ENCODE data around the gene GABARAPL1. TPM values are rescaled to one million over a fixed set of nuclear protein-coding genes. Genes with fewer than 3 reads are reported as not detected.

The GABARAPL1 gene
- total RNA-seq, 6 donors from 2014 or later = 88.9 to 114 (median 97.9) TPM

GRCh38 chr12:10170216-10170615, 42.5 kb upstream of the GABARAPL1 start:
- DNase-seq = no peak
- Histone ChIP-seq H3K4me1 (peaks cover 0 to 8% (median 1%) of the 10 kb centered on the region in 4 donors), H3K27me3 (no peaks in the 10 kb centered on the region), H3K4me3 (peak overlapping the region in 1 of 4 donors; percentile 16), H3K27ac (peak overlapping the region in 1 of 4 donors; percentile 12), H3K36me3 (no peaks in the 10 kb centered on the region), H3K9me3 (no peaks in the 10 kb centered on the region)
- ATAC-seq (ENCODE audit: low FRiP score in 2 of 2) = no peak
- WGBS, 2 donors = 71 to 83% methylated on average over 5 of the region's 5 CpGs
- no peak for TF ChIP-seq EP300 (IDR thresholded peaks at IDR 0.05)
- TF ChIP-seq CTCF (IDR thresholded peaks at IDR 0.05) = no peak
- TF ChIP-seq POLR2A (IDR thresholded peaks at IDR 0.05) = no peak

DNA sequence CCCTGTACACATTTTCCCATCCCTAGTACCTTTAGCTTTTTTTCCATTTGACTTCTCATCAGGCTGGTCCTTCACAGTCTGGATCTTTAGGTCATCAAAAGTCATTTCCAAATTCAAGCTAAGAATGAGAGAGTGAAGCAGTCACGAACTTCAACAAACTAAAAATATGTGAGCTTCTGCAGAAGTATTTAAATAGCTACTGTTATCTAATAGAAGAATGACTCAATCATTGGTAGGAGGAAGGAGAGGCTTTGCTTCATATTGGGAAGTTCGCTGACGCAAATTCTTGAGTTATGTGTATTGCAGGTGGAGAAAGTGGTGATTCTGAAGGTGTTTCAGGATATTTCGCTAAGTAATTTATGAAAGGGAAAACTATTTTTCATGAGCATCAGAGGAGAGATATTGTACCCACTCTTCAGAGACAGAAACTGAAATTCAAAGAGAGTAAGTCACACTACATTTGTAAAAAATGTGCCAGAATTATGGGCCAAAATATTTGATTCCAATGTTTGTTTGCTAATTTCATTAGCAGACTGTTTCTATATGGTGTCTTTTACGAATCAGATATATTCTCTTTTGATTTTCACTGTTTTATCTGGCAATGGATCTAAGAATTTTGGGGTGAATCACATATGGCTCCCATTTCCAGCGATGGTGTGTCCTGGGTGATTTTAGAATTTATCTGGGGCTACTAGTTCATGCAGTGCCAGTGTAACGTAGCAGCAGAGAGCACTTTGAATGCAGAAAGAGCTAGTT, 40.5 kb upstream of the GABARAPL1 start, which contains the start of gene OLR1:
OLR1 (minus strand) TSS at position 160 of the 756 bp plus-strand sequence; CDS start at position 105, 55 bp downstream.
- Histone ChIP-seq H3K27ac (no peak within 1 kb of the TSS), H3K9me3 (no peaks in the 10 kb centered on the region), H3K36me3 (no peaks in the 10 kb centered on the region), H3K4me3 (peak within 1 kb of the TSS in 1 of 4 donors; percentile 16), H3K27me3 (no peaks in the 10 kb centered on the region), H3K4me1 (peaks cover 0 to 8% (median 0%) of the 10 kb centered on the region in 4 donors)
- no peak for DNase-seq
- TF ChIP-seq POLR2A (IDR thresholded peaks at IDR 0.05) = peak in 1 of 4 donors; percentile 71
- no peak for TF ChIP-seq CTCF (IDR thresholded peaks at IDR 0.05)
- WGBS, 2 donors = 56 to 73% methylated on average over 7 of the region's 7 CpGs
- ATAC-seq (ENCODE audit: low FRiP score in 2 of 2) = no peak

DNA sequence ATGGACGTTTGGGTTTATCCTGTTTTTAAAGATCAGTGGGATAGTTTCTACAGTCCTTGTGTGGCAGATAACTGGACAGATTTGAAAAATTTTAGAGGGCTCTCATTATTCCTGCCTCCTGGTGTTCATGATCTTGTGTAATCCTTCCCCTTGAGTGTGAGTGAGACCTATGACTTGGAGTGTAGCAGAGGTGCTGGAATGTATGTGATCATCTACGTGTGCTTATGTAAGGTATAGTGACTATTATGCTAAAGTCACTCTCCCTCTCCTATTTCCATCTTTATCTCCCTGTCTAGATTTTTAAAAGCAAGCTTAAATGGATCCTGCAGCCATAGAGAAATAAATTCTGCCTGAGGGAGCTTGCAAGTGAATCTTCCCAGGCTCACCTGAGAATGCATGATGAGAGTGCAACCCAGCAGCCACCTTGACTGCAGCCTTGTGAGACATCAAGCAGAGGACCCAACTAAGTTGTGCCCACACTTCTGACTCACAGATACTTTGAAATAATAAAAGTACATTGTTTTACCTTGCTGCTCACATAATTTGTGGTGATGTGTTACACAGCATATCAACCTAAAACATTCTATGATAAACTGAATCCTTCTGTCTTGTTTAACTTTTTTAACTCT, 37.6 kb upstream of the GABARAPL1 start:
- H3K27ac ChIP-seq = no peak overlapping the region
- TF ChIP-seq CTCF (IDR thresholded peaks at IDR 0.05) (no peak), EP300 (IDR thresholded peaks at IDR 0.05) (no peak), POLR2AphosphoS5 (IDR thresholded peaks at IDR 0.05) (no peak), POLR2A (IDR thresholded peaks at IDR 0.05) (no peak)
- 65 to 80% methylated on average over 2 of the region's 2 CpGs for WGBS, 2 donors
- no peak overlapping the region for H3K4me3 ChIP-seq
- no peak for DNase-seq
- H3K36me3 ChIP-seq = no peaks in the 10 kb centered on the region
- H3K4me1 ChIP-seq = no peaks in the 10 kb centered on the region
- H3K27me3 ChIP-seq = no peaks in the 10 kb centered on the region
- no peak for ATAC-seq (ENCODE audit: low FRiP score in 2 of 2)
- no peaks in the 10 kb centered on the region for H3K9me3 ChIP-seq

- ATAC-seq (ENCODE audit: low FRiP score in 2 of 2) (no peak), DNase-seq (no peak)
- no peak overlapping the region for H3K4me3 ChIP-seq
- no peaks in the 10 kb centered on the region for H3K36me3 ChIP-seq
- no peaks in the 10 kb centered on the region for H3K9me3 ChIP-seq
- H3K27ac ChIP-seq = no peak overlapping the region
- H3K27me3 ChIP-seq = no peaks in the 10 kb centered on the region
- WGBS, 2 donors = 75 to 87% methylated on average over 5 of the region's 5 CpGs
- H3K4me1 ChIP-seq = no peaks in the 10 kb centered on the region
- TF ChIP-seq CTCF (IDR thresholded peaks at IDR 0.05) (no peak), POLR2AphosphoS5 (IDR thresholded peaks at IDR 0.05) (no peak), POLR2A (IDR thresholded peaks at IDR 0.05) (no peak), EP300 (IDR thresholded peaks at IDR 0.05) (no peak)
Observed at GRCh38 chr12:10175846-10176636, 36.6 kb upstream of the GABARAPL1 start.
